ENCODE measurements around the gene GINS1.

GRCh38 chr20:25398376-25399036 lies 9.0 kb upstream of the GINS1 start:
- TF ChIP-seq TAF1 (IDR thresholded peaks at IDR 0.05; ENCODE audit: borderline replicate concordance, low read depth, low read length) (no peak), POLR2AphosphoS5 (IDR thresholded peaks at IDR 0.05; ENCODE audit: low read depth, low read length) (no peak)

Data from GM12892 (cell line).